Stimulated activated CD8-positive, alpha-beta memory T cell treated with anti-CD3 and anti-CD28 coated beads, Interleukin-15, amount 100 ng/mL, for 24 hours (primary cell): ENCODE measurements around the gene TMEM147.

Experiments used
- DNase-seq: peaks from one replicate; pipeline ENCODE4 v3.0.0-alpha.2; 2020; ENCODE audit warnings: low read depth

Gene TMEM147

GRCh38 chr19:35545001-35545854, at the start of gene TMEM147:
Gene TMEM147, plus strand, starts transcription at chr19:35545626. Its CDS starts 114 bp downstream, at chr19:35545740.
- DNase-seq: peak; percentile 72

GRCh38 chr19:35497406-35497805, 48.0 kb upstream of the TMEM147 start:
- no peak for DNase-seq

GRCh38 chr19:35498220-35498619, 47.2 kb upstream of the TMEM147 start:
- no peak for DNase-seq

- no peak for DNase-seq
Measured at GRCh38 chr19:35498984-35499527, 46.4 kb upstream of the TMEM147 start.

- no peak for DNase-seq
Measured at GRCh38 chr19:35500611-35501010, 44.8 kb upstream of the TMEM147 start.

- no peak for DNase-seq
Measured at GRCh38 chr19:35501684-35502083, 43.7 kb upstream of the TMEM147 start.

GRCh38 chr19:35502751-35503150, 42.7 kb upstream of the TMEM147 start:
- DNase-seq: no peak

GRCh38 chr19:35506011-35506410, 39.4 kb upstream of the TMEM147 start:
- no peak for DNase-seq

- no peak for DNase-seq
Measured at GRCh38 chr19:35507561-35507960, 37.9 kb upstream of the TMEM147 start.

- no peak for DNase-seq
Measured at GRCh38 chr19:35508129-35508528, 37.3 kb upstream of the TMEM147 start.

- DNase-seq: no peak
Measured at GRCh38 chr19:35509018-35509652, 36.3 kb upstream of the TMEM147 start.

- DNase-seq: peak; percentile 69
Measured at GRCh38 chr19:35509861-35510625, 35.4 kb upstream of the TMEM147 start.

- no peak for DNase-seq
Measured at GRCh38 chr19:35510626-35510964, 34.8 kb upstream of the TMEM147 start.

GRCh38 chr19:35511337-35511736, 34.1 kb upstream of the TMEM147 start:
- no peak for DNase-seq

- no peak for DNase-seq
Measured at GRCh38 chr19:35512831-35513627, 32.4 kb upstream of the TMEM147 start.

GRCh38 chr19:35513628-35514281, 31.7 kb upstream of the TMEM147 start, which contains the start of gene DMKN:
Gene DMKN, minus strand, starts transcription at chr19:35513649. Its CDS starts 174 bp downstream, at chr19:35513475.
- DNase-seq: no peak

GRCh38 chr19:35514282-35514809, 31.1 kb upstream of the TMEM147 start:
- DNase-seq: no peak

GRCh38 chr19:35516310-35516709, 29.1 kb upstream of the TMEM147 start:
- DNase-seq: no peak

GRCh38 chr19:35517342-35517741, 28.1 kb upstream of the TMEM147 start:
- no peak for DNase-seq

- DNase-seq: no peak
Measured at GRCh38 chr19:35518313-35518712, 27.1 kb upstream of the TMEM147 start.

GRCh38 chr19:35519291-35519690, 26.1 kb upstream of the TMEM147 start:
- no peak for DNase-seq
